Body of pancreas (tissue), 4 donors: ENCODE results near the gene ZFP36L1. TPM values are rescaled to one million over a fixed set of nuclear protein-coding genes. Genes with fewer than 3 reads are reported as not detected.

Experiments
- ATAC-seq: fragments of 150-250 bp; one replicate; pipeline ENCODE4 v1.9.1; 2016
- DNase-seq, 4 donors: peaks; one replicate each; pipeline ENCODE4 v3.0.0-alpha.2; 2019
- H3K27ac ChIP-seq, 4 donors: fragments of 200-600 bp; sonication (generic); 1 replicate in 3 of 4; 2 replicates in 1 of 4; pipeline versions ENCODE4 v1.5.1 to v1.6.1; 2016 to 2019; ENCODE audit warnings: mild to moderate bottlenecking in 1 of 4, mixed read lengths in 1 of 4, moderate library complexity in 1 of 4
- H3K27me3 ChIP-seq, 2 donors: fragments of 200-600 bp; sonication (generic); one replicate each; pipeline ENCODE4 v1.6.0; 2016; ENCODE audit warnings: mild to moderate bottlenecking in 1 of 2
- H3K36me3 ChIP-seq, 2 donors: fragments of 200-600 bp; sonication (generic); replicated peaks in 1 of 2; 2 replicates each; pipeline ENCODE4 v1.5.1; 2016; ENCODE audit warnings: low read depth in 2 of 2; ENCODE audit not compliant: insufficient read depth in 1 of 2
- H3K4me1 ChIP-seq: fragments of 200-600 bp; sonication (generic); one replicate; pipeline ENCODE4 v1.6.0; 2016
- H3K4me3 ChIP-seq, 2 donors: fragments of 200-600 bp; sonication (generic); 1 replicate in 1 of 2; 2 replicates in 1 of 2; pipeline ENCODE4 v1.5.1; 2016 to 2019
- H3K9me3 ChIP-seq, 3 donors: fragments of 200-600 bp; sonication (generic); 1 replicate in 2 of 3; 2 replicates in 1 of 3; pipeline ENCODE4 v1.5.1; 2016
- CTCF ChIP-seq, 7 experiments: fragments of 450-650 bp in 4 of 7; fragments of 200-600 bp in 3 of 7; sonication (generic) in 3 of 7; IDR thresholded peaks; one replicate each; pipeline ENCODE4 v1.5.1; 2016 to 2019; ENCODE audit warnings: antibody characterized with exemption in 7 of 7
- POLR2A ChIP-seq, 3 donors: fragments of 450-650 bp; IDR thresholded peaks; one replicate each; pipeline ENCODE4 v1.6.1; 2016; ENCODE audit warnings: antibody characterized with exemption in 3 of 3, mild to moderate bottlenecking in 2 of 3
- WGBS, 2 donors: methylation state at CpG; one replicate each; pipeline ENCODE4 v1.1.5; 2017; 5-methylcytosine and 5-hydroxymethylcytosine counted together
- intact Hi-C: fragments of 100-400 bp; cut with DNase I; formaldehyde crosslinking; loops from one replicate; pipeline ENCODE4 v1.15.1; 2023
- total RNA-seq, 2 donors: library from RNA; depleted of rRNA; stranded (reverse); fragments of >200 nt; gene quantifications; one replicate each; pipeline ENCODE4 v1.1.0, GENCODE V29; 2016

The ZFP36L1 gene
- total RNA-seq, 2 donors from 2014 or later, result 155 to 365 TPM

- Histone ChIP-seq H3K36me3 (no peaks in the 10 kb centered on the region), H3K4me1 (peaks cover 14% of the 10 kb centered on the region), H3K9me3 (no peaks in the 10 kb centered on the region), H3K27me3 (no peaks in the 10 kb centered on the region), H3K4me3 (no peak overlapping the region), H3K27ac (peak overlapping the region; percentile 98 to 100 (median 100))
- ATAC-seq (no peak), DNase-seq (peak in 1 of 4 donors; percentile 10)
- TF ChIP-seq POLR2A (IDR thresholded peaks at IDR 0.05), result no peak
- no peak for TF ChIP-seq CTCF (IDR thresholded peaks at IDR 0.05)
- 84 to 88% methylated on average over 7 of the region's 7 CpGs for WGBS, 2 donors
- intact Hi-C loops, result no loop called here
These were observed 4.3 kb upstream of the ZFP36L1 start for GRCh38 chr14:68797121-68797670.

- peaks cover 14% of the 10 kb centered on the region for H3K4me1 ChIP-seq
- peak overlapping the region; percentile 98 to 100 (median 100) for H3K27ac ChIP-seq
- 50 to 60% methylated on average over 5 of the region's 5 CpGs for WGBS, 2 donors
- H3K36me3 ChIP-seq, result no peaks in the 10 kb centered on the region
- TF ChIP-seq CTCF (IDR thresholded peaks at IDR 0.05) (peak in 1 of 7 experiments; percentile 18), POLR2A (IDR thresholded peaks at IDR 0.05) (no peak)
- no peak for ATAC-seq
- H3K27me3 ChIP-seq, result no peaks in the 10 kb centered on the region
- intact Hi-C loops, result no loop called here
- no peaks in the 10 kb centered on the region for H3K9me3 ChIP-seq
- DNase-seq, result peak in 1 of 4 donors; percentile 11
- H3K4me3 ChIP-seq, result peak overlapping the region; percentile 64 to 94
These were observed 3.7 kb upstream of the ZFP36L1 start for GRCh38 chr14:68796418-68797101.

DNA sequence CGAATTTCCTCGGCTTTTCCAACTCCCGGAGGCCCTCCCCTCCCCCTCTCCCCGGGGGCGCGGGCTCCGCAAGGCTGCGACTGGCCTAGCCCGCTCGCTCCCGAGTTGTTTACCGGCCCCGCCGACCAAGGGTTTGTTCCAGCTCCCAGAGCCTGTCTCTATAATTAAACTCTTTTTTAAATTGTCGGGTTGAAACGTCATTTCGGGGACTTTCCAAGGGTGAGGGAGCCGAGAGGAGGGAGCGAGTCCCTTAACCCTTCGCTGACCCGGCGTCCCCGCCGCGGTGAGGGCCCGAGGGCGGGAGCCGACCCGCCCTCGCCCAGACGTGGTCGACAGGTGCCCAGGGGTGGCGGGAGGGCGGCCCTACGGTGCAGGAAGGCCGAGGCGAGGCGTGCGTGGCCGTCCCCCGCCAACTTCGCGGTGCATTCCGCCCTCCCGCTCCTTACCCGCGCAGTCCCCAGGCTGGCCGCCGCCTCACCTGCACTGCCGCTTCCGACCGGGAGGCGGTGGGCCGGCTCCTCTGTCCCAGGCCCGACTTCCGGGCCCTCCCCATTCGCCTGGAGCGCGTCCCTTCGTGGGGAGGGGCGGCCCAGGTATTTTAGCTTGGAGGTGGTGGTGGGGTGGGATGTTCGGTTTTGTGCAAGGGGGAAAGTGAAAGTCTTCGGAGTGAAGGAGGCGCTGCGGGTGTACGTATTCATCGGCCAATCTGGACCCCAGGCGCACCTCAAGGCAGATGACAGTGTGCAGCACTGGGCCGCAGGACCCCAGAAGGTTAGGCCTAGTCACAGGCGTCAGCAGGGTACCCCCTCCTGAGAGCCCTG is 2.9 kb upstream of the ZFP36L1 start:
- Histone ChIP-seq H3K9me3 (no peaks in the 10 kb centered on the region), H3K27ac (peak overlapping the region; percentile 98 to 100 (median 100)), H3K4me1 (peaks cover 14% of the 10 kb centered on the region), H3K27me3 (no peaks in the 10 kb centered on the region), H3K36me3 (no peaks in the 10 kb centered on the region), H3K4me3 (peak overlapping the region; percentile 64 to 94)
- peak; percentile 76 to 97 (median 94) for TF ChIP-seq CTCF (IDR thresholded peaks at IDR 0.05)
- peak; percentile 93 to 99 (median 98) for TF ChIP-seq POLR2A (IDR thresholded peaks at IDR 0.05)
- intact Hi-C loops, result no loop called here
- ATAC-seq (peak; percentile 58), DNase-seq (peak; percentile 85 to 89 (median 86))
- WGBS, 2 donors, result 1 to 2% methylated on average over 20 to 62 of the region's 70 CpGs

GRCh38 chr14:68794851-68795596 is 2.2 kb upstream of the ZFP36L1 start:
- Histone ChIP-seq H3K4me1 (peaks cover 14% of the 10 kb centered on the region), H3K27me3 (no peaks in the 10 kb centered on the region), H3K27ac (peak overlapping the region; percentile 98 to 100 (median 100)), H3K36me3 (no peaks in the 10 kb centered on the region), H3K4me3 (peak overlapping the region; percentile 64 to 94), H3K9me3 (no peaks in the 10 kb centered on the region)
- ATAC-seq (peak; percentile 7), DNase-seq (peak; percentile 65 to 76 (median 68))
- TF ChIP-seq CTCF (IDR thresholded peaks at IDR 0.05), result no peak
- no peak for TF ChIP-seq POLR2A (IDR thresholded peaks at IDR 0.05)
- intact Hi-C loops, result no loop called here
- WGBS, 2 donors, result 0% methylated on average over 16 to 36 of the region's 36 CpGs
